HEK293 (cell line): Measurements from ENCODE around the gene MVB12B.

Source experiments
- CTCF ChIA-PET: fragments of 350-600 bp; formaldehyde crosslinking; extraction: SDS; loops from one replicate; lab custom pipeline; 2021; ENCODE audit warnings: antibody characterized with exemption; lab: Yijun Ruan, JAX
- POLR2A ChIA-PET: fragments of 300-600 bp; formaldehyde crosslinking; extraction: SDS; loops from one replicate; lab custom pipeline; 2020; ENCODE audit warnings: antibody characterized with exemption, inconsistent platforms; lab: Yijun Ruan, JAX
- H3K27ac ChIP-seq: fragments of 200-500 bp; sonication (Bioruptor generic); 2 replicates; pipeline ENCODE4 v1.5.1; 2014; ENCODE audit warnings: low read depth, low read length, control low read depth, inconsistent platforms; ENCODE audit errors: extremely low read depth
- H3K36me3 ChIP-seq, 2 experiments: fragments of 200-500 bp in 1 of 2; sonication (Bioruptor generic) in 1 of 2; 1 replicate in 1 of 2; 2 replicates in 1 of 2; pipeline ENCODE4 v1.5.1; 2014 to 2017; ENCODE audit warnings: inconsistent platforms in 2 of 2, low read length in 2 of 2; ENCODE audit not compliant: control insufficient read depth in 2 of 2, insufficient read depth in 1 of 2
- H3K4me1 ChIP-seq: fragments of 200-500 bp; sonication (Bioruptor generic); 2 replicates; pipeline ENCODE4 v1.5.1; 2014; ENCODE audit warnings: mild to moderate bottlenecking, low read length, inconsistent platforms; ENCODE audit not compliant: control insufficient read depth, insufficient read depth
- H3K4me3 ChIP-seq: 2 replicates; pipeline ENCODE4 v1.5.1; 2011; ENCODE audit warnings: low read depth, mild to moderate bottlenecking, control low read depth, low read length, moderate library complexity
- H3K9me3 ChIP-seq: fragments of 200-500 bp; sonication (Bioruptor generic); 2 replicates; pipeline ENCODE4 v1.5.1; 2014; ENCODE audit warnings: low read depth, low read length, inconsistent platforms; ENCODE audit not compliant: control insufficient read depth, insufficient read depth
- SP7 ChIP-seq: fragments of 450-650 bp; formaldehyde crosslinking; IDR thresholded peaks from 2 replicates; pipeline ENCODE4 v1.5.1; 2016; ENCODE audit warnings: missing biosample characterization, missing genetic modification characterization
- TRIM28 ChIP-seq: IDR thresholded peaks from 2 replicates; pipeline ENCODE4 v1.6.1; 2011; ENCODE audit warnings: low read length, control low read depth, borderline replicate concordance
- WT1 ChIP-seq: fragments of 450-650 bp; formaldehyde crosslinking; IDR thresholded peaks from 2 replicates; pipeline ENCODE4 v1.5.1; 2016; ENCODE audit warnings: missing biosample characterization, missing genetic modification characterization
- YY2 ChIP-seq: fragments of 450-650 bp; formaldehyde crosslinking; IDR thresholded peaks from 2 replicates; pipeline ENCODE4 v1.5.1; 2016; ENCODE audit warnings: missing biosample characterization, missing genetic modification characterization
- ZBTB1 ChIP-seq: fragments of 450-650 bp; formaldehyde crosslinking; IDR thresholded peaks from 2 replicates; pipeline ENCODE4 v1.5.1; 2016; ENCODE audit warnings: missing biosample characterization, missing genetic modification characterization
- ZBTB7A ChIP-seq: fragments of 450-650 bp; formaldehyde crosslinking; IDR thresholded peaks from 2 replicates; pipeline ENCODE4 v1.5.1; 2016; ENCODE audit warnings: low read depth, missing biosample characterization, missing genetic modification characterization
- ZFP69B ChIP-seq: fragments of 450-650 bp; formaldehyde crosslinking; IDR thresholded peaks from 2 replicates; pipeline ENCODE4 v1.5.1; 2016; ENCODE audit warnings: missing biosample characterization, missing genetic modification characterization
- ZNF112 ChIP-seq: fragments of 450-650 bp; formaldehyde crosslinking; IDR thresholded peaks from 2 replicates; pipeline ENCODE4 v1.5.0; 2017; ENCODE audit warnings: missing biosample characterization, missing genetic modification characterization
- ZNF157 ChIP-seq: fragments of 450-650 bp; formaldehyde crosslinking; IDR thresholded peaks from 2 replicates; pipeline ENCODE4 v1.5.1; 2016; ENCODE audit warnings: missing biosample characterization, missing genetic modification characterization
- ZNF311 ChIP-seq: fragments of 450-650 bp; formaldehyde crosslinking; IDR thresholded peaks from 2 replicates; pipeline ENCODE4 v1.5.1; 2017; ENCODE audit warnings: missing biosample characterization, missing genetic modification characterization, borderline replicate concordance
- ZNF354C ChIP-seq: fragments of 450-650 bp; formaldehyde crosslinking; IDR thresholded peaks from 2 replicates; pipeline ENCODE4 v1.5.1; 2016; ENCODE audit warnings: missing biosample characterization, missing genetic modification characterization, low read depth, borderline replicate concordance
- ZNF416 ChIP-seq: fragments of 450-650 bp; formaldehyde crosslinking; IDR thresholded peaks from 2 replicates; pipeline ENCODE4 v1.5.1; 2016; ENCODE audit warnings: missing biosample characterization, missing genetic modification characterization
- ZNF544 ChIP-seq: fragments of 450-650 bp; formaldehyde crosslinking; IDR thresholded peaks from 2 replicates; pipeline ENCODE4 v1.5.0; 2017; ENCODE audit warnings: missing biosample characterization, missing genetic modification characterization
- ZNF670 ChIP-seq: fragments of 450-650 bp; formaldehyde crosslinking; IDR thresholded peaks from 2 replicates; pipeline ENCODE4 v1.5.1; 2016; ENCODE audit warnings: missing biosample characterization, missing genetic modification characterization, low read depth
- ZNF701 ChIP-seq: fragments of 450-650 bp; formaldehyde crosslinking; IDR thresholded peaks from 2 replicates; pipeline ENCODE4 v1.5.1; 2016; ENCODE audit warnings: missing biosample characterization, missing genetic modification characterization
- ZNF768 ChIP-seq: fragments of 450-650 bp; formaldehyde crosslinking; IDR thresholded peaks from 2 replicates; pipeline ENCODE4 v1.5.1; 2018; ENCODE audit warnings: missing biosample characterization, mild to moderate bottlenecking, missing genetic modification characterization
- TF ChIP-seq, protein P1 (sequence below): fragments of 450-650 bp; formaldehyde crosslinking; IDR thresholded peaks from 2 replicates; pipeline ENCODE4 v1.5.1; 2016; ENCODE audit warnings: missing biosample characterization, missing genetic modification characterization
- TF ChIP-seq, protein P2 (sequence below): fragments of 450-650 bp; formaldehyde crosslinking; IDR thresholded peaks from 2 replicates; pipeline ENCODE4 v1.5.1; 2016; ENCODE audit warnings: missing biosample characterization, missing genetic modification characterization
- TF ChIP-seq, protein P3 (sequence below): fragments of 450-650 bp; formaldehyde crosslinking; IDR thresholded peaks from 2 replicates; pipeline ENCODE4 v1.5.1; 2016; ENCODE audit warnings: missing biosample characterization, missing genetic modification characterization

The MVB12B gene

DNA sequence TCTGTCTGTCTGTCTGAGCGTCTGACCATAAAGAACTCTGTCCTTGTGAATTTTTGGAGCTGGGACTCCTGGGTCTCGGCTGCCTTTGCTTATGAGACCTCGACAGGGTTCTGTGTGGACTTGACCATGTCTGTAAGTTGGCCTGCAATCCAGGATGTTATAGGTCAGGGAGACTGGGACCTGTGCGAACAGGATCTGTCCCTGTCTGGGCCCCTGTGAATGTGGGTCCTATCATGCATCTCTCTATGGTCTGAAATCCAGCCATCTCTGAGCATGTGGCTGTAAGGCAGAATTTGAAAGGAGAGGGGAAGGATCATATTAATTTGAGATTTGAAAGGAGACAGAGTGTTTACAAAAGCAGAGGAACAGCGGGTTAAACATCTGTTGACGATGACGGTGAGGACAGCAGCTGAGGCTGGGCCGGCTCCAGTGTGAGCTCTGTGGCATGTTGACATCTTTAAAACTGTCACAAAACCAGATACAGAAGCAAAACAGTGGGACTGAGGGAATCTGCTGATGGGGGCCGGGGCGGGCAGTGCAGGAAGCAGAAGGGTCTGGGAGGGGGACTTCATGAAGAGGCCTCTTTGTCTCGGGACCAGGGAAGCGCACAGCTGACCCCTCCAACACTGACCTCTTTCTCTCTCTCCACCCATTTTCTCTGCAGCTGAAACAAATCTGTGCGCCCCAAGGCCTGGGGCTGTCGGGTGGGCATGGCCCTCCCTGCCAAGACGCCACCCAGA is 19.1 kb upstream of the MVB12B start:
- Histone ChIP-seq H3K4me3 (no peak overlapping the region), H3K36me3 (no peaks in the 10 kb centered on the region), H3K9me3 (no peaks in the 10 kb centered on the region), H3K27ac (no peak overlapping the region)
- ChIA-PET POLR2A (no interaction called here), CTCF (interaction anchor here (0.7 kb wide), 1 partner anchor 16 kb away, joined by 3 read pairs; no protein-coding TSS in a partner anchor)
- no peak for TF ChIP-seq TRIM28
- TF ChIP-seq ZBTB1 (tag by site-specific recombination) = no peak
- no peak for TF ChIP-seq ZNF311 (tag by site-specific recombination)
- TF ChIP-seq ZBTB7A = no peak
- TF ChIP-seq ZNF701 (tag by site-specific recombination) = no peak
- TF ChIP-seq ZNF416 (tag by site-specific recombination) = no peak
- TF ChIP-seq ZNF670 = no peak
- TF ChIP-seq ZFP69B (tag by site-specific recombination) = no peak
- TF ChIP-seq, all 188 proteins: peak for 0
- H3K4me1 ChIP-seq = no peaks in the 10 kb centered on the region; the same call in 1 of the 2 replicates

DNA sequence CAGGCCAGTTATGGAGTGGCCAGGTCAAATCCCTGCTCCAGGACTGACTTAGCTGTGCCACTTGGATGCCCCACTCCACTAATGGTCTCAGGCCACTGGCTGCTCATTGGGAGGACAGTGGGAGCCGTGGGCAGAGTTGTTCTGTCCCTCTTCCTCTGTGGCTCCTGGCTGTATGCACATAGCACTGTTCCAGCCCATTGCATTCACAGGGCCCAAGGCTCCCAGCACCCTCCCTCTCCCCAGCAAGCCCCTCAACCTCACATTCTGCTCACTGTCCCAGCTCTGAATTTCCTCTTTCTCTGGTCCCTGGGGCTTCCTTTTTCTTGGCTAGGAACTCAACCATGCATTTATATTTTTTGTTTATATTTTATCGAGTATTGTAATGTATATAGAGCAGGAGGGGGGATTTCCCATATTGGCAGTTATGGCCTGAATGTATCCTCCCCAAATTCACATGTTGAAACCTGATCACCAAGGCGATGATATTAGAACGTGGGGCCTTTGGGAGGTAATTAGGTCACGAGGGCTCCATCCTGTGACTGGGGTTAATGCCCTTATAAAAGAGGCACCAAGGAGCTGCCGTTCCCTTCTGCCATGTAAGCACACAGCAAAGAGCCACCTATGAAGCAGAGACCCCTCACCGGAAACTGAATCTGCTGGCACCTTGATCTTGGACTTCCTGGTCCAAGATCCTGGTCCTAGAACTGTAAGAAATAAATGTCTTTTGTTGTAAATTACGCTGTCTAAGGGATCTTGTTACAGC is 17.0 kb upstream of the MVB12B start:
- no peak overlapping the region for H3K4me3 ChIP-seq
- POLR2A ChIA-PET = no interaction called here
- H3K9me3 ChIP-seq = no peaks in the 10 kb centered on the region
- no peaks in the 10 kb centered on the region for H3K36me3 ChIP-seq
- TF ChIP-seq ZNF112 = no peak
- TF ChIP-seq ZNF157 = no peak
- no peak for TF ChIP-seq SP7 (tag by site-specific recombination)
- no peak for TF ChIP-seq ZNF544 (tag by site-specific recombination)
- 0 out of 2 replicates have a peak, but pooled peaks have one; percentile 17 for TF ChIP-seq WT1
- TF ChIP-seq, protein P1, sequence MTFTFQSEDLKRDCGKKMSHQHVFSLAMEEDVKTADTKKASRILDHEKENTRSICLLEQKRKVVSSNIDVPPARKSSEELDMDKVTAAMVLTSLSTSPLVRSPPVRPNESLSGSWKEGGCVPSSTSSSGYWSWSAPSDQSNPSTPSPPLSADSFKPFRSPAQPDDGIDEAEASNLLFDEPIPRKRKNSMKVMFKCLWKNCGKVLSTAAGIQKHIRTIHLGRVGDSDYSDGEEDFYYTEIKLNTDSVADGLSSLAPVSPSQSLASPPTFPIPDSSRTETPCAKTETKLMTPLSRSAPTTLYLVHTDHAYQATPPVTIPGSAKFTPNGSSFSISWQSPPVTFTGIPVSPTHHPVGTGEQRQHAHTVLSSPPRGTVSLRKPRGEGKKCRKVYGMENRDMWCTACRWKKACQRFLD = no peak
- no peak for TF ChIP-seq ZNF354C (tag by site-specific recombination)
- no peaks in the 10 kb centered on the region; the same call in 1 of the 2 replicates for H3K4me1 ChIP-seq
- CTCF ChIA-PET = interaction anchor here (1.6 kb wide), 2 partner anchors 7 to 89 kb away, joined by 3 to 9 read pairs; no protein-coding TSS in a partner anchor
- no peak overlapping the region for H3K27ac ChIP-seq

DNA sequence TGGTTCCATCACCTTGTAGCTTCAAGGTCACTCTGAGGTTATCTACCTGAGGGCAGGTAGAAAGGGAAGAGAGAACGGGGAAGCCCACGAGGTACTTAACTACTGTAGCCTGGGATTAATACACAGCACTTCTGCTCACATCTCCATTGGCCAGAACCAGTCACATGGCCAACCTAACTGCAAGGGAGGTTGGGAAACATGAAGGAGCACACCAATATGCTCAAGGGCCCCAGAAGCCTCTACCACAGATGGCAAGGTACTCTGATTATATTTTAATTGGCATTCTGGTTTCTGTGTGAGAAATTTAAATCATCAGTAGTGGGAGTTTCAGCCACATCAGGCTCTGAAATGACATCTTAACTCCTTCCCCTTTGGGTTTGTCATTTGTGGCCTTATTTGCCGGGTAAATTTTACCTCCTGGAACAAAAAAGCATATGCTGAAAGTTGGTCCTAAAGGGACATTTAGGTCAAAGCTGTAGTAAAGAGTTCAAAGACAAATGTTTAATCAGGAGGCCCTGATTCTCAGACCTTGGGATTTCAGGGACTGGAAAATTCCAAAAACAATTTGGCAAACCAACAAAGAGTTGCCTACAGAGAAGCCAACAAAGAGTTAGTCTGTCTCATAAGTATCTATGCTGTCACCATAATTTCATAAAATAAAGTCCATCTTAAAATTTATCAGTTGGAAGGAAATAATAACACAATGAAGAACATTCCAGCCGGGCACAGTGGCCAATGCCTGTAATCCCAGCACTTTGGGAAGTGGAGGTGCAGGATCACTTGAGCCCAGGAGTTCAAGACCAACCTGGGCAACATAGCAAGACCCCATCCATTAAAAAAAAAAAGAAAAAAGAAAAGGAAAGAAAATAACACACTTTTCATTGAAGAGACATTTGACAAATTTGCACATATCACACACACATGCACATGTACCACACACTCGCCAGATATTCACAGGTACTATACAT is 13.8 kb upstream of the MVB12B start:
- ChIA-PET POLR2A (no interaction called here), CTCF (interaction anchor here (0.9 to 1.6 kb wide), 2 partner anchors 11 to 86 kb away, joined by 3 to 4 read pairs; no protein-coding TSS in a partner anchor)
- H3K27ac ChIP-seq = no peak overlapping the region
- H3K4me1 ChIP-seq = no peaks in the 10 kb centered on the region; the same call in 1 of the 2 replicates
- H3K4me3 ChIP-seq = no peak overlapping the region
- no peaks in the 10 kb centered on the region for H3K36me3 ChIP-seq
- no peaks in the 10 kb centered on the region for H3K9me3 ChIP-seq
- TF ChIP-seq TRIM28 (no peak), YY2 (tag by site-specific recombination) (no peak), ZNF768 (tag by site-specific recombination) (no peak)
- TF ChIP-seq, protein P2, sequence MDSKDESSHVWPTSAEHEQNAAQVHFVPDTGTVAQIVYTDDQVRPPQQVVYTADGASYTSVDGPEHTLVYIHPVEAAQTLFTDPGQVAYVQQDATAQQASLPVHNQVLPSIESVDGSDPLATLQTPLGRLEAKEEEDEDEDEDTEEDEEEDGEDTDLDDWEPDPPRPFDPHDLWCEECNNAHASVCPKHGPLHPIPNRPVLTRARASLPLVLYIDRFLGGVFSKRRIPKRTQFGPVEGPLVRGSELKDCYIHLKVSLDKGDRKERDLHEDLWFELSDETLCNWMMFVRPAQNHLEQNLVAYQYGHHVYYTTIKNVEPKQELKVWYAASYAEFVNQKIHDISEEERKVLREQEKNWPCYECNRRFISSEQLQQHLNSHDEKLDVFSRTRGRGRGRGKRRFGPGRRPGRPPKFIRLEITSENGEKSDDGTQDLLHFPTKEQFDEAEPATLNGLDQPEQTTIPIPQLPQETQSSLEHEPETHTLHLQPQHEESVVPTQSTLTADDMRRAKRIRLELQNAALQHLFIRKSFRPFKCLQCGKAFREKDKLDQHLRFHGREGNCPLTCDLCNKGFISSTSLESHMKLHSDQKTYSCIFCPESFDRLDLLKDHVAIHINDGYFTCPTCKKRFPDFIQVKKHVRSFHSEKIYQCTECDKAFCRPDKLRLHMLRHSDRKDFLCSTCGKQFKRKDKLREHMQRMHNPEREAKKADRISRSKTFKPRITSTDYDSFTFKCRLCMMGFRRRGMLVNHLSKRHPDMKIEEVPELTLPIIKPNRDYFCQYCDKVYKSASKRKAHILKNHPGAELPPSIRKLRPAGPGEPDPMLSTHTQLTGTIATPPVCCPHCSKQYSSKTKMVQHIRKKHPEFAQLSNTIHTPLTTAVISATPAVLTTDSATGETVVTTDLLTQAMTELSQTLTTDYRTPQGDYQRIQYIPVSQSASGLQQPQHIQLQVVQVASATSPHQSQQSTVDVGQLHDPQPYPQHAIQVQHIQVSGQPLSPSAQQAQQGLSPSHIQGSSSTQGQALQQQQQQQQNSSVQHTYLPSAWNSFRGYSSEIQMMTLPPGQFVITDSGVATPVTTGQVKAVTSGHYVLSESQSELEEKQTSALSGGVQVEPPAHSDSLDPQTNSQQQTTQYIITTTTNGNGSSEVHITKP (tag by site-specific recombination) = no peak
- TF ChIP-seq, protein P3, sequence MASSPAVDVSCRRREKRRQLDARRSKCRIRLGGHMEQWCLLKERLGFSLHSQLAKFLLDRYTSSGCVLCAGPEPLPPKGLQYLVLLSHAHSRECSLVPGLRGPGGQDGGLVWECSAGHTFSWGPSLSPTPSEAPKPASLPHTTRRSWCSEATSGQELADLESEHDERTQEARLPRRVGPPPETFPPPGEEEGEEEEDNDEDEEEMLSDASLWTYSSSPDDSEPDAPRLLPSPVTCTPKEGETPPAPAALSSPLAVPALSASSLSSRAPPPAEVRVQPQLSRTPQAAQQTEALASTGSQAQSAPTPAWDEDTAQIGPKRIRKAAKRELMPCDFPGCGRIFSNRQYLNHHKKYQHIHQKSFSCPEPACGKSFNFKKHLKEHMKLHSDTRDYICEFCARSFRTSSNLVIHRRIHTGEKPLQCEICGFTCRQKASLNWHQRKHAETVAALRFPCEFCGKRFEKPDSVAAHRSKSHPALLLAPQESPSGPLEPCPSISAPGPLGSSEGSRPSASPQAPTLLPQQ = no peak
